Karpas-422 (cell line): Measurements from ENCODE around the gene SPTBN5. TPM values are rescaled to one million over a fixed set of nuclear protein-coding genes. Genes with fewer than 3 reads are reported as not detected.

Experiments used
- DNase-seq: peaks from one replicate; pipeline ENCODE4 v3.0.0-alpha.2; 2015
- H2AFZ ChIP-seq: fragments of 200-600 bp; sonication (generic); 2 replicates; pipeline ENCODE4 v1.6.1; 2014; ENCODE audit warnings: antibody characterized with exemption, low read length, mixed read lengths
- H3K27ac ChIP-seq: fragments of 200-600 bp; sonication (generic); 2 replicates; pipeline ENCODE4 v1.5.1; 2014; ENCODE audit warnings: mild to moderate bottlenecking, low read length, moderate library complexity
- H3K27me3 ChIP-seq: fragments of 200-600 bp; sonication (generic); 2 replicates; pipeline ENCODE4 v1.6.1; 2014; ENCODE audit warnings: low read length, mixed read lengths
- H3K36me3 ChIP-seq: fragments of 200-600 bp; sonication (generic); 2 replicates; pipeline ENCODE4 v1.6.1; 2014; ENCODE audit warnings: low read length, mixed read lengths; ENCODE audit not compliant: insufficient read depth
- H3K4me1 ChIP-seq: fragments of 200-600 bp; sonication (generic); 2 replicates; pipeline ENCODE4 v1.6.1; 2014; ENCODE audit warnings: mild to moderate bottlenecking, low read length, mixed read lengths
- H3K4me2 ChIP-seq: fragments of 200-600 bp; sonication (generic); 2 replicates; pipeline ENCODE4 v1.6.1; 2014; ENCODE audit warnings: low read length, low read depth, mild to moderate bottlenecking; ENCODE audit not compliant: poor library complexity, severe bottlenecking
- H3K4me3 ChIP-seq: fragments of 200-600 bp; sonication (generic); 2 replicates; pipeline ENCODE4 v1.5.1; 2014; ENCODE audit warnings: mild to moderate bottlenecking, antibody characterized with exemption, low read length, mixed read lengths
- H3K79me2 ChIP-seq: fragments of 200-600 bp; sonication (generic); 2 replicates; pipeline ENCODE4 v1.6.1; 2014; ENCODE audit warnings: mild to moderate bottlenecking, low read length, mixed read lengths
- H3K9ac ChIP-seq: fragments of 200-600 bp; sonication (generic); 2 replicates; pipeline ENCODE4 v1.6.0; 2014; ENCODE audit warnings: low read length
- H3K9me2 ChIP-seq: fragments of 200-600 bp; sonication (generic), shearing (Covaris generic); replicated peaks from 2 replicates; pipeline ENCODE4 v1.6.0; 2014; ENCODE audit warnings: mild to moderate bottlenecking, low read length, moderate library complexity; ENCODE audit not compliant: insufficient read depth
- H3K9me3 ChIP-seq: fragments of 300-700, 200-600 bp; sonication (generic); 2 replicates; pipeline ENCODE4 v1.6.1; 2014; ENCODE audit warnings: low read length, mixed read lengths
- H4K20me1 ChIP-seq: fragments of 200-600 bp; sonication (generic); 2 replicates; pipeline ENCODE4 v1.6.1; 2014; ENCODE audit warnings: mild to moderate bottlenecking, antibody characterized with exemption, low read length, low read depth; ENCODE audit not compliant: insufficient read depth
- total RNA-seq: library from RNA; depleted of rRNA; stranded (reverse); fragments of >200 nt; shearing (Covaris generic); gene quantifications from 2 replicates; pipeline ENCODE4 v1.2.3, GENCODE V29; 2014; ENCODE audit warnings: low replicate concordance

The SPTBN5 gene
- total RNA-seq, 1 experiment from 2014 or later: 0.11 TPM

GRCh38 chr15:41905036-41905793 is 11.4 kb upstream of the SPTBN5 start:
- Histone ChIP-seq H3K27ac (no peak overlapping the region), H3K9ac (no peak overlapping the region), H3K4me3 (no peak overlapping the region), H3K4me1 (no peaks in the 10 kb centered on the region), H3K9me3 (no peaks in the 10 kb centered on the region), H2AFZ (no peak overlapping the region), H4K20me1 (no peaks in the 10 kb centered on the region), H3K4me2 (no peak overlapping the region), H3K9me2 (no peaks in the 10 kb centered on the region), H3K79me2 (peaks cover 8% of the 10 kb centered on the region), H3K36me3 (peaks cover 11% of the 10 kb centered on the region), H3K27me3 (no peaks in the 10 kb centered on the region)
- no peak for DNase-seq

GRCh38 chr15:41904541-41905005 is 10.7 kb upstream of the SPTBN5 start:
- no peak overlapping the region for H3K27ac ChIP-seq
- H4K20me1 ChIP-seq: no peaks in the 10 kb centered on the region
- no peak overlapping the region for H3K4me2 ChIP-seq
- peaks cover 8% of the 10 kb centered on the region for H3K79me2 ChIP-seq
- no peaks in the 10 kb centered on the region for H3K4me1 ChIP-seq
- no peaks in the 10 kb centered on the region for H3K27me3 ChIP-seq
- no peak overlapping the region for H3K4me3 ChIP-seq
- DNase-seq: peak; percentile 89
- no peaks in the 10 kb centered on the region for H3K9me2 ChIP-seq
- no peak overlapping the region for H2AFZ ChIP-seq
- no peak overlapping the region for H3K9ac ChIP-seq
- H3K9me3 ChIP-seq: no peaks in the 10 kb centered on the region
- peaks cover 11% of the 10 kb centered on the region for H3K36me3 ChIP-seq

- peaks cover 8% of the 10 kb centered on the region for H3K79me2 ChIP-seq
- H3K27ac ChIP-seq: no peak overlapping the region
- H3K27me3 ChIP-seq: no peaks in the 10 kb centered on the region
- no peak for DNase-seq
- H3K4me3 ChIP-seq: no peak overlapping the region
- no peaks in the 10 kb centered on the region for H4K20me1 ChIP-seq
- peaks cover 11% of the 10 kb centered on the region for H3K36me3 ChIP-seq
- H2AFZ ChIP-seq: no peak overlapping the region
- H3K9me3 ChIP-seq: no peaks in the 10 kb centered on the region
- H3K4me1 ChIP-seq: no peaks in the 10 kb centered on the region
- H3K9ac ChIP-seq: no peak overlapping the region
- no peaks in the 10 kb centered on the region for H3K9me2 ChIP-seq
- H3K4me2 ChIP-seq: no peak overlapping the region
Observed at GRCh38 chr15:41903782-41904181, 9.9 kb upstream of the SPTBN5 start.

- Histone ChIP-seq H3K36me3 (peaks cover 2% of the 10 kb centered on the region; the same call in 1 of the 2 replicates), H3K4me2 (no peak overlapping the region), H3K27me3 (no peaks in the 10 kb centered on the region), H3K4me1 (no peaks in the 10 kb centered on the region), H3K9me3 (no peaks in the 10 kb centered on the region), H3K4me3 (no peak overlapping the region), H4K20me1 (no peaks in the 10 kb centered on the region), H3K9me2 (no peaks in the 10 kb centered on the region), H3K79me2 (peaks cover 8% of the 10 kb centered on the region), H3K9ac (no peak overlapping the region), H3K27ac (no peak overlapping the region), H2AFZ (no peak overlapping the region)
- no peak for DNase-seq
Observed at GRCh38 chr15:41901431-41901830, 7.6 kb upstream of the SPTBN5 start.

GRCh38 chr15:41900526-41901380 is 6.9 kb upstream of the SPTBN5 start:
- Histone ChIP-seq H3K9me2 (no peaks in the 10 kb centered on the region), H3K4me1 (no peaks in the 10 kb centered on the region), H3K36me3 (no peaks in the 10 kb centered on the region; the same call in 1 of the 2 replicates), H3K27ac (no peak overlapping the region), H3K9ac (no peak overlapping the region), H2AFZ (no peak overlapping the region), H3K27me3 (no peaks in the 10 kb centered on the region), H3K4me3 (no peak overlapping the region), H3K4me2 (no peak overlapping the region), H3K79me2 (peaks cover 8% of the 10 kb centered on the region), H3K9me3 (no peaks in the 10 kb centered on the region), H4K20me1 (no peaks in the 10 kb centered on the region)
- no peak for DNase-seq

- peaks cover 3% of the 10 kb centered on the region; the same call in 1 of the 2 replicates for H3K4me1 ChIP-seq
- H4K20me1 ChIP-seq: no peaks in the 10 kb centered on the region
- no peaks in the 10 kb centered on the region; the same call in 1 of the 2 replicates for H3K36me3 ChIP-seq
- no peak overlapping the region for H3K4me3 ChIP-seq
- H3K27me3 ChIP-seq: no peaks in the 10 kb centered on the region
- no peak for DNase-seq
- H3K27ac ChIP-seq: no peak overlapping the region
- H3K9me3 ChIP-seq: no peaks in the 10 kb centered on the region
- peaks cover 8% of the 10 kb centered on the region for H3K79me2 ChIP-seq
- no peak overlapping the region for H3K4me2 ChIP-seq
- H3K9ac ChIP-seq: no peak overlapping the region
- H3K9me2 ChIP-seq: no peaks in the 10 kb centered on the region
- H2AFZ ChIP-seq: no peak overlapping the region
Observed at GRCh38 chr15:41899854-41900442, 6.1 kb upstream of the SPTBN5 start.

GRCh38 chr15:41897363-41897799 is 3.5 kb upstream of the SPTBN5 start:
- Histone ChIP-seq H3K4me3 (no peak overlapping the region), H3K79me2 (no peaks in the 10 kb centered on the region), H3K27me3 (no peaks in the 10 kb centered on the region), H3K4me2 (no peak overlapping the region), H3K36me3 (no peaks in the 10 kb centered on the region; the same call in 1 of the 2 replicates), H2AFZ (no peak overlapping the region), H3K9ac (no peak overlapping the region), H3K9me2 (no peaks in the 10 kb centered on the region), H3K9me3 (no peaks in the 10 kb centered on the region), H4K20me1 (no peaks in the 10 kb centered on the region), H3K4me1 (peaks cover 4% of the 10 kb centered on the region; the same call in 1 of the 2 replicates), H3K27ac (no peak overlapping the region)
- DNase-seq: no peak

GRCh38 chr15:41896566-41896965 is 2.7 kb upstream of the SPTBN5 start:
- no peak overlapping the region for H2AFZ ChIP-seq

More at GRCh38 chr15:41896566-41896965, 2.7 kb upstream of the SPTBN5 start:
- Histone ChIP-seq H3K4me2 (no peak overlapping the region), H3K4me3 (no peak overlapping the region), H3K36me3 (no peaks in the 10 kb centered on the region; the same call in 1 of the 2 replicates), H3K27me3 (no peaks in the 10 kb centered on the region), H3K79me2 (no peaks in the 10 kb centered on the region), H3K9ac (no peak overlapping the region), H4K20me1 (no peaks in the 10 kb centered on the region), H3K27ac (no peak overlapping the region), H3K4me1 (peaks cover 4% of the 10 kb centered on the region; the same call in 1 of the 2 replicates), H3K9me3 (no peaks in the 10 kb centered on the region), H3K9me2 (no peaks in the 10 kb centered on the region)
- DNase-seq: no peak
